HG02759 (cell line): ENCODE data around the gene SLC38A5.
"Not testable (repeated sequence)": the region's sequence is repeated elsewhere in the genome, so short reads cannot be mapped to it uniquely, and the experiment has no call there.

Source experiments
- ATAC-seq: cut with Tn5 transposase; IDR thresholded peaks from one replicate; pipeline ENCODE4 v1.9.1; 2021; ENCODE audit warnings: mild to moderate bottlenecking, moderate library complexity; ENCODE audit not compliant: unreplicated experiment

The SLC38A5 gene

DNA sequence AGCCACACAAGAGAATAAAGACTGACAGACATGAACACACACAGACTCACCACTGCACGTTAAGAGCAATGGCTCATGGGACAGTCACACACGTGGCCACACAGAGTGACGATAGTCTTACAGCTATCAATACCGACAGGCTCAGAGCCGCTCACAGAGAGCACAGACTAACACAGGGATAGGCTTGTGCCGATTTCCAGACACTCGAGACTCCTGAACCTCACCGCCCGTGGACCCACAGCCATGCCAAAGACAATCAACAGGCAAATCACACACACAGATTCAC is 716 bp upstream of the SLC38A5 start:
- no peak for ATAC-seq

GRCh38 chrX:48468693-48469691 is 1.1 kb downstream of the SLC38A5 start:
- ATAC-seq = peak; percentile 46

DNA sequence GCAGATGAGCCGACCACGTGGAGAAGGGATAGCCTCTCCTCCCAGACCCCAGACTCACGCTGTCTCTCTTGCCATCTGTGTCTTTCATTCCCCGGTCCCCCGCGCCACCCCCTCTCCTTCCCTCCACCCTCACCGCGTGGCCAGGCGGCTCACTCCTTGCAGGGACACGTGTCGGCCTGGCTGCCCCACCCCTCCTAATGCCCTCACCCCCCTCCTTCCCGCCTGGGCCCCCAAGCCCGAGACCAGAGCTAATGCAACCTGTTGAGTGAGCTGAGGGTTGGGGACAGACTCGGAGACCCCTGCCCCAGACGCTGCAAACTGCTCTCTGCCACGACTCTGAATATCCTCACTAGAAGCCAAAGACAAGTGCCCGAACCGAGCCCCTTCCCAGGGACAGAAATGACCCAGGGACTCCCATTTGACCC is 1.8 kb downstream of the SLC38A5 start:
- ATAC-seq = peak; percentile 75

DNA sequence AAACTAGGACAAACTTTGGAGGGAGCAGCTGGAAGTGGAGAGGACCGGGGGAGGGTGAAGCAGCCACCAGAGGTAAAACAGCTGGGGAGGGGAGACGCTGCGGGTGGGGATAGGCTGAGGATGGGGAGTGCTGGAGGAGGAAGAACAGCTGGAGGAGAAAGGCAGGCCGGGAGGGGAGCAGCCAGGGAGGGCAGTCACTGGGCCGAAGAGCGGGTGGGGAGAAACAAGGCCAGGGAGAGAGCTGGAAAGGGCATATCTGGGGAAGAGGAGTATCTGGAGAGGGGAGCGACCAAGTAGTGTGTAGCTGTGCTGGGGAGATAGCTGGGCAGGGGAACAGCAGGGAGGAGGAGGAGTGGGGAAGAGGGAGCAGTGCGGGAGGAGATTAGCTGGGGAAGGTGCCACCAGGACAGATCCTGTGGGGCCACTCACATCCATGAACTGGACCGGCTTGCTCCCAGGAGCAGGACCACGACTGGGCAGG is 2.7 kb downstream of the SLC38A5 start:
- ATAC-seq = no peak

- no peak for ATAC-seq
Observed at GRCh38 chrX:48466696-48467095, 3.4 kb downstream of the SLC38A5 start.

DNA sequence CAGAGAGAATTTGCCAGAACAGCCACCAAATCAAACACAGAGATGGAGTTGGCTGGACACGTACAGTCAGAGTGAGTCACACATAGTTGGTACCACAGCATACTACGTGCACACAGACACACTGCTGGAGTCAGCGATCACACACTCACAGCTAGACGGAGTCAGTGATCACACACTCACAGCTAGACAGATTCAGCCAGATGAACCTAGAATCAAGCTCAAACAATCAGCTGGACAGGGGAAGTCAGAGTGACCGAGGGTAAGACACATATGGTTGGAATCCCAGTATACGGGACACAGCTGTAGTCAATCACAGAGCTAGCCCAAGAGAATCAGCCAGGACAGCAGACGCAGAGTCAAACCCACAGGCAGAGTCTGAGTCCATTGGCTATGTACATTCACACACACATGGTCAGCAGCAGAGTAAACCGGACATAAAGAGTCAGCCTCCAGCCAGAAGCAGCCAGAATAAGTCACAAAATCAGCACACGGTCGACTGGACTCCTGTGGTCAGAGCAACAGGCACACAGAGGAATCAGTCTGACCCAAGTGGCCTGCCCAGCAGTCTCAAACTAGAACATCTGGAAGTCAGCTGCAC is 4.6 kb downstream of the SLC38A5 start:
- ATAC-seq = no peak

DNA sequence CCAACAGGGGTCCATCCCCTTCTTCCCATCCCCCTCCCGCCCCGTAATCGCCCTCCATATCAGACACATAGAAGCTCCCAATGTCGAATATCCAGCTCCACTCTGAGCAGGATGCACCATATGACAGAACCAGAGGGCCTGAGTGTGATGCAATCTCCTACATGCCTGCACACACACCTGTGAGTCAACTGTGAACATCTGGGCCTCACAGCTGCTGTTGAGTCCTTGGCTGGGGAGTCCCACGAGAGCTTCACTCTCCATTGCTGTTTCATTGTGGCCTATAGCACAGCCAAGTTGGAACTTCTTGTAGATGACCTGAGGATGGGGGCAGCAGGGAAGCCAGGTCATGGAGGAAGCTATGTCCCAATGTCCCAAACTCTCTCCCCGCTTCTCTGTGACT is 8.2 kb downstream of the SLC38A5 start:
- no peak for ATAC-seq

DNA sequence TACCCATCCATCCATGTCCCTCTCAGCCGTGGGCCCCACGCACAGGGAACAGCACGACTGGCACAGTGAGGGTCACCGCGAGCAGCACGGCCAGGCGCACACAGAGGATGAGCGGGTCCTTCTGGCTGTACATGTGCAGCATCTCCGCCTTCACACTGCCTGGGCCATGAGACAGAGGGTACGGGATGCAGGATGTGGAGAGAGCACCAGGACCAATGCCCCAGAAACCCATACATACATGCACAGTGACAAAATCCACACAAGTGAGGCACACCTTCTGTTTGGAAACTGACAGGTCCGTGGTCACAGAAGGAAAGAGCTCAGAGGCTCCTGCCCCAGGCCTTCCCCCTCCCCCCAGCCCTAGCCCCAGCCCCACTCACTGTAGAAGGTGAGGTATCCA is 9.5 kb downstream of the SLC38A5 start:
- ATAC-seq = no peak

- no peak for ATAC-seq
Observed at GRCh38 chrX:48460031-48460430, 10.0 kb downstream of the SLC38A5 start.

DNA sequence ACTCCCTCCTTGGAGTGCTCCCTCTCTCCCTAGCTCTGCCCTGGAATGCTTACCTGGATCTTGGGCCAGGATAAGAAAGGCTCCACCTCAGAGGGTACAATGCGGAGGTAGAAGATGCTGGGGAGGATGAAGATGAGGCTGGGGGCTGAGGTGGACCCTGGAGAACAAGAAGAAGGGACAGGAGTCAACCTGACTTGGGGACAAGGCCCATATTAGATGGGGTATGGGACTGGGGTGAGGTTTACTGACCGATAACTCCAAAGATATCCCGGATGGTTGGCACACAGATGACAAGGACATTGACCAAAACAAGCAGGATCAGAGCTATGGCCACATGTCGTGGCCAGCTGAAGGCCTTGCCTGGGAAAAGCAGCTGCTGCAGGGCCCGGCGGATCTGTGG is 10.6 kb downstream of the SLC38A5 start:
- ATAC-seq = no peak

DNA sequence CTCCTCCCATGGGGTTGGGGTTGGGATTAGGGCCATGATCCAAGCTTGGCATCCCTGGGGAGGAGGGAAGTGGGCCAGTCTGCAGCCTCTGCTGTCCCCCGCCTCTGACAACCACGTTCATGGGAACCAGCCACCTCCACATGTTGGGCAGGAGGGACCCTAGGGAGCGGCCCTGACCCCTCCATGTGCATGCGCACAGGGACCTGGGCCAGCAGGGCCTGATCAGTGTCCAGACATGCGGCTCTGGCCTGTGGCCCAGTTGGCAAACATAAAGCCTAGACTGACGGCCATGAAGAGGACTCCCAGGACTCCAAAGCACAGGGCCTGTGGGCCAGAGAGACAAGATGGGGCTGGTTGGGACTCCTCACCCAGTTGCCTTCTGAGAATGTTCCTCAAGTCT is 11.3 kb downstream of the SLC38A5 start:
- no peak for ATAC-seq

DNA sequence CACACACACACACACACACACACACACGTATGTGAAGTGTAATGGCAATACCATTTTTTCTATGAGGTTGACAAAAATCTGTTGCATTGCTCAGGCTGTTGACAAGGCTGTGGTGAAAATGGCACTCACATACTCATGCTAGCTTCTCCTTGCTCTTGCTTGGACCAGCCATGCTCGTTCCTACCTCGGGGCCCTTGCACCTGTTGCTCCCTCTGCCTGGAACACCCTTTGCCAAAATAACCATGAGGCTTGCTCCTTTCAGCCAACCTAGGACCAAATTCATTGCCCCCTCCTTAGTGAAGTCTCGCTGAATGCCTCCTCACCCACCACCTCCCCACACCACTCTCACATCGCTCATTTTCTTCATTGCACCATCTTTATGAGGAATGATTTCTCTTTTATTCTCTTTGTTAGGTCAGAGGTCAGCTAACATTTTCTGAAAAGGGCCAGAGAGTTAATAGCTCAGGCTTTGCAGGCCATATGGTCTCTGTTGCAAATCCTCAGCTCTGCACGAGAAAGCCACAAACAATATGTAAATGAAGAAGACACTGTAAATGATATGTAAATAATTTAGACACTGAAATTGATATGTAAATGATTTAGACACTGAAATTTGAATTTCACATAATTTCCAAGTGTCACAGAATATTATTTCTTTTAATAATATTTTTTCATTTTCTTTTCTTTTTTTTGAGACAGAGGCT is 13.3 kb downstream of the SLC38A5 start:
- no peak for ATAC-seq

DNA sequence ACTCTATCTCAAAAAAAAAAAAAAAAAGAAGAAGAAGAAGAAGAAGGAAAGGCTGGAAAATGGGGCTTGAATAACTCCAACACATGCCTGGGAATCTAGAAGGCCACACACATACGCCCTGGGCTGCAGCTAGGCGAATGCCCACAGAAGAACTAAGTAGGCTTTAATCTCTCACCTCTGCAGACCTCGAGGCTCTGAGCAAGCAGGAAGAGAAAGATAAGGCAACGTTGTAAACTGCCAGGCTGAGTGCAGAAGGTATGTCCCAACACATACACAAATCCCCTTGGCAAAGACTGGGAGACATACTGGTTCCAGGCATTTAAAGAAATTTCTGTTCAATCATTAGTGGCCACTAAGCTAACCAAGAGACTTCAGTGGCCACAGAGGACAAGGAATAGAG is 18.4 kb downstream of the SLC38A5 start:
- no peak for ATAC-seq

DNA sequence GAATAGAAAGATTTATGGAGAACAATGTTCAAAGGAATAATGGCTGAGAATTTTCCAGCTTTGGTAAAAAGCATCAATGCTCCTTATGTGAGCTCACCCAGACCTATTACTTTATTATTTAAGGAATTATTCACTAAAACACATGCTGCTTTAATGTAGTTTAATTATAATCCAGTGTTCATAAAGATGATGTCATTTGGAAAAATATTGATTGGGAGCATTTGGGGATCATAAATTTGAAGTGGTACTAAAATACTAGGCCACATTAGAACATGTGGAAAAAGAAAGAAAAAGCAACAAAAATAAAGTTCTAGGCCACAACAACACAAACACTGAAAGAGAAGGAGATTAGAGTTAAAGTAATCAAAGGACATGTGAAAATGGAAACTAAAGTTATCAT is 20.0 kb downstream of the SLC38A5 start:
- ATAC-seq = no peak

- not testable (repeated sequence) for ATAC-seq
Observed at GRCh38 chrX:48447201-48447600, 22.9 kb downstream of the SLC38A5 start.

GRCh38 chrX:48433713-48434112 is 36.3 kb downstream of the SLC38A5 start:
- ATAC-seq = not testable (repeated sequence)

DNA sequence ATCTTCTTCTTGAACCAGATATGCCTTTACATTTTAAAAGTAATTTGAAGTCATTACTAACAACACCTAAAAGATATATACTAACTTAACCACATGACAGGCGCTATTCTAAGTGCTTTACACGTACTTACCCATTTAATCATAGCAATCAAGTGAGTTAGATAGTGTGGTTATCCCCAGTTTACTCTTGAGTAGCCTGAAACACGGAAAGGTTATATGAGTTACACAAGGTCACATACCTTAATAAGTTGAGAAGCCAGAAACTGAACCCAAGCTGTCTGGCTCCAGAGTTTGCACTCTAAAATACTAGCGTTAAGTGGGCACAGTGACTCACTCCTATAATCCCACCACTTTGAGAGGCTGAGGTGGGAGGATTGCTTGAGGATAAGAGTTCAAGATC is 39.9 kb downstream of the SLC38A5 start:
- not testable (repeated sequence) for ATAC-seq

DNA sequence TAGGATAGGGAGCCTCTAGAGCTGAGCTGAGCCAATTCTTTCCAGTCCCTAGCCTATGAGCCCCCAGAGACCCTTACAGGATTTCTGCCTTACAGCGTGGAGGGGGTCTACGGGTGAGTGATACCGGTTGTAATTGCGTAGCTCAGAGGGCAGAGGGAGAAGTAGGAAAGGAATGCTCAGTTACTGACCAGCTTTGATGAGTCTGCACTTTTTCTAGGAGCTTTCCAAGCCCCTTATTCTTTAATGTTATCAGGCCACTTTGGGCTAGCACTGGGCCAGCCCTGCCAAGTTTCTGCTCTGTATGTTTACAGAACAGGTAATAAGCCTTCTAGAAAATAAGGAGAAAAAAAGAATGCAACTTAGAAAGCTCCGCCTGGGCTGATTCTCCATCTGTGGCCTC is 40.5 kb downstream of the SLC38A5 start:
- not testable (repeated sequence) for ATAC-seq

DNA sequence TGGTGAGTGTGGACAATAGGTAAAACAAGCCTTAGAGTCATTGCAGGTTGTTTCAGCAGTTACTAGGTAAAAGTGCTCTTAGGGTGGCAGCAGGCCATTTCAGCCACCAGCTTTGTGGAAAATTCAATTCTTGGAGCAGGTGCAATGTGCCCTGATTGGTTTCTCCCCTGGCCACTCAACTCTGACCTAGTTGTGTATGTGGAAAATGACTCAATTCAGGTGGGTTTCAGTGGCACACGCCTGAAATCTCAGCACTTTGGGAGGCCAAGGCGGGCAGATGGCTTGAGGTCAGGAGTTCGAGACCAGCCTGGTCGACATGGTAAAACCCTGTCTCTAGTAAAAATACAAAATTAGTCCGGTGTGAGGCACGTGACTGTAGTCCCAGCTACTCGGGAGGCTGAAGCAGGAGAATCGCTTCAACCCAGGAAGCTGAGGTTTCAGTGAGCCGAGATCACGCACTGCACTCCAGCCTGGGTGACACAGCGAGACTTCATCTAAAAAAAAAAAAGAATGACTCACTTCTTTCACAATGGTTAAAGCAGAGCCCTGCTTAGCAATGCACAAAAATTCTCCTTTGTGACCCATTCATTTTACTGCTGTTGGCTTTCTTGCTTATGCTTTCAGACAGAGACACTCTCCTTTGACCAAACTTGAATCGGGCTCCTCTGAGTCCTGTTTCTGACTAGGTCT is 42.9 kb downstream of the SLC38A5 start:
- not testable (repeated sequence) for ATAC-seq

GRCh38 chrX:48411860-48412259 is 58.2 kb downstream of the SLC38A5 start, which contains the start of gene SSX4B:
Gene SSX4B, minus strand, starts transcription at chrX:48411960. Its CDS starts 588 bp downstream, at chrX:48411372.
- not testable (repeated sequence) for ATAC-seq
